GM18498 (cell line): ENCODE results near the gene C11orf21.

Experiments
- ATAC-seq: cut with Tn5 transposase; IDR thresholded peaks from one replicate; pipeline ENCODE4 v1.9.1; 2021; ENCODE audit warnings: mild to moderate bottlenecking, moderate library complexity; ENCODE audit not compliant: unreplicated experiment

Gene C11orf21

DNA sequence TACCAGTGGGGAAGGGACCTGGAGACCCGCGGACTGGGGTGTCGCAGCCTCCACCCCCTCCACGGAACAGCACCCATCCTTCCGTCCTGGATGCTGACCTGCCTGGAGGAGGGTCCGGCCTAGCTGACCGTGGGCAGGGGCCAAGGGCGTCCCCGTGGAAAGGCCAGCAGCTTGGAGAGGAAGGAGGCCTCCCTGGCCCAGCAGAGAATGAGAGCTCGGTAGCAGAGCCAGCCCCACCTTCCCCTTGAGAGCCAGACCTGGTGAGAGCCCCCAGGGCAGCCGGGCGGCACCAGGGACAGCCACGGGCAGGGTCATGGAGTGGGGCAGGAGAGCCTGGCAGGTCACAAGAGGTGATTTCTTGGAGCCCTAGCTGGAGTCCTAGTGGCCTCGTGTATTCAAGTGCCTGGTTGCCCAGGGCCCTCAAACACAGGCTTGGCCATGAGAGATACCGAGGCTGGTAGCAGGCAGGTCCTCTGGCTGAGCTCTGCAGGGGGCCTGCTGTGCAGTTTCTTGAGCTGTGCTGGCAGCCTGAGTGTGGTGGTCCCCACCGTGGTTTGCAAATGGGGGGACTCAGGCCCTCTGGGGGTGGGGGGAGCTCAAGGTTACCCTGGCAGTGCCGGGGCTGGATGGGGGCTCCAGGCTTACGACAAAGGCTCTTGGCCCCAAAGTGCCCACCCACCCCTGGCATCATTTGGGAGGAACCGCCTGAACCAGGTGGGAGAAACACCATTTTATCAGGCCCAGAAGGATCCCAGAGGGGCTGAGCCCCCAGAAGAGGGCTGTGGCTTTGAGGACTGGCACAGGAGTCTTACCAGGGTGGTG is 7.7 kb upstream of the C11orf21 start:
- no peak for ATAC-seq

GRCh38 chr11:2308713-2309112 is 7.0 kb upstream of the C11orf21 start:
- no peak for ATAC-seq

DNA sequence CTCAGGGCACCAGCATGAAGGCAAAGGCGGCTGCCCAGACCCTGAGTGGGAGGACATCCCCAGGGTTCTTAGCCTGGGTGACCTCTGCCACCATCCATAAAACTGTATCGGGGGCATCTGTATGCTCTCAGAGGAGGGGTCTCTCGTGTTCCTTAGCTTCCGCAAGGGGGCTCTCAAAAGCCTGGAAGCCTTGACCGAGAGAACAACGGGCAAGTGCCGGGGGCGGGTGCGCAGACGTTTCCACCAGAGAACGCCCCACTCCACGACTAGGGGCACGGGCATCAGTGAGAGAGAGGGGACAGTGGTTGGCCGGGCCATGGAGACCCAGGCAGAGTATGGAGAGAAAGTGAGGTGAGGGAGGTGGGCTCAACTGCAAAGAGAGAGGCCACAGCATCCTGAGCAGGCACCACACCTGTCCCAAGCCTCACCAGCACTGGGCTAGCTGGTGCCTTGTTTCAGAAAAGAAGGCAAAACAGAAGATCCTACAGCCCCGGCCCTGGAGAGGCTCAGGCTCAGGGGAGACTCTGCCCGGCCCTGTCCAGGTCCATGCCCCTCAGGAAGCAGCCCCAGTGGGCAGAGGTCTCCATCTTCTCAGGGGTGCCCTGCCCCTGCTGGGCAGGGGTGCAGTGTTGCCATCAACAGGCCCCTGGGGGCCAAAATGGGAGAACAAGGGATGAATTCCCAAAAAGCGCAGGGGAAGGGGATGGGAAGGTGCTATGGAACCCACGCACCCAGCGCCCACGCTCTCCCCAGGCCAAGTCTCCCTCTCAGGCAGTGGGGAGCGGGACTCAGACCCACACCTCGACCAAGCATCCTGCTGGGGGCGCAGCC is 6.0 kb upstream of the C11orf21 start:
- ATAC-seq = no peak

- no peak for ATAC-seq
These were observed 5.3 kb upstream of the C11orf21 start for GRCh38 chr11:2306877-2307500.

DNA sequence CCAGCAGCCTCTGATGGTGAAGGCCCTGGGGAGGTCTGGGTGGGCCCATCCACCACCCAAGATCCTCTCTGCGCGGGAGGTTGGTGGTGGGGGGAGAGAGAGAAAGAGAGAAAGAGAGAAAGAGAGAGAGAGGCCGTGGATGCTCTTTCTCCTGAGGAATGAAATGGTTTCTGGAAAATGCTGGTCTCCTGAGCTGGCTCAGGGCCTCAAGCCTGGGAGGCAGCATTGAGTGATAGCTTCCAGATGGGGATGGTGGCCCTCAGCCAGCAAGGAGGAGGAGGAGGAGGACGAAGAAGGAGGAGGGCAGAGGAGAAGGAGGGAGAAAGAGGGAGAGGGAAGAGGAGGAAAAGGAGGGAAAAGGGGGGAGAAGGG is 4.7 kb upstream of the C11orf21 start:
- ATAC-seq = no peak

DNA sequence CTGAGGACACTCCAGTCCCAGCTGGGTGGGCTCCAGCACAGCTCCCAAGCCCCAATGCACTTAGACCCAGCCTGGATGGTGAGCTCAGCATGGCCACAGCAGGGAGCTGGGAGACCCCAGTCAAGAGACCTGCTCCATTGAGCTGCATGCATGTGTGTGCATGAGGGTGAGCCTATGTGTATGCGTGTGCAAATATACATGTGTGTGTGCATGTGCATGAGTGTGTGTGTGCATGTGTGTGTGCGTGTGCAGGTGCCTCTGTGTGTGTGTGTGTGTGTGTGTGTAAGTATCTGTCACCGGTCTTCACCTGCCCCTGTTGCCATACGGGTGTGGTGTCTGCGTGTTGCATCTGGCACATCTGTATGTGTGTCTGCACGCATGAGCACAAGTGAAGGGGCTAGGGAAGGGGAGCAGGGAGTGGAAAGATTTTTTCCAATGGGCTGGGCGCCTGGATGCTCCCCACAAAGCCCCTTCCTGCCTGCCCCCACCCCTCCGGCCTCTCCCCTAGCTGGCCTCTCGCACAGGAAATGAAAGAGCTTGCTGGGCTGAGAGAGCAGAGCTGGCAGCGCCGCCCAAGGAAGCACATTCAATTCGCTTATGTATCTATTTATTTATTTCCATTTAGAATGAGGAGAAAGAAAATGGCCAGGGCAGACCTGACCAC is 4.2 kb upstream of the C11orf21 start:
- ATAC-seq = no peak

- no peak for ATAC-seq
These were observed 3.5 kb upstream of the C11orf21 start for GRCh38 chr11:2305140-2305778.

DNA sequence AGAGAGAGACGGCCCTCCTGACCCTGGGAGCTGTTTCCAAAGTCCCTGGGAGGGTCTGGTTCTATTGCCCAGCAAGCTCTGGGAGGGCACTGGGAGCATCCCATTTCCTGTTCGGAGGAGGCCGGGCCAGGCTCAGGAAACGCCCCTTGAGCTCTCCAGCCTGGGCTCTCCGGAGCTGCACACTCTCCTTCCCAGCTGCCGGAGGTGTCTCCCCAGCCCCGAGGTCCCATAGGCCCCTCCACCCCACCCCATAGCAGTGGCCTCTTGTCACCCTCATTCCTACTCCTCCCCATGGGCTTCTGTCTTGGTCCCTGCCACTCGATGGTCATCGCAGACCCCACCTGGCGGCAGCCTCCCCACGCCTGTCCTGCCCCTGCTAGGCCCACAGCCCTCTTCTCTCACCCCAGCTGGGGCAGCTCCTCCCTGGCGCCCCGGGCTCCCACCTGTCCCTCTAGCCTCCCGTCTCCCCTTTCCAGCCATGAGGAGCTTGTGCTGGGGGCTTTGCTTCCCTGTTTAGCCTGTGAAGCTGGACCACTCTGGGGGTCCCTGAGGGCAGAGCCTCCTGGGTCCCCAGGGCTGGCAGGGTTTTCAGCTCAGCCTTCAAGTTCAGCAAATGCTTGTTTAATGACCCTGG is 2.9 kb upstream of the C11orf21 start:
- ATAC-seq = no peak

DNA sequence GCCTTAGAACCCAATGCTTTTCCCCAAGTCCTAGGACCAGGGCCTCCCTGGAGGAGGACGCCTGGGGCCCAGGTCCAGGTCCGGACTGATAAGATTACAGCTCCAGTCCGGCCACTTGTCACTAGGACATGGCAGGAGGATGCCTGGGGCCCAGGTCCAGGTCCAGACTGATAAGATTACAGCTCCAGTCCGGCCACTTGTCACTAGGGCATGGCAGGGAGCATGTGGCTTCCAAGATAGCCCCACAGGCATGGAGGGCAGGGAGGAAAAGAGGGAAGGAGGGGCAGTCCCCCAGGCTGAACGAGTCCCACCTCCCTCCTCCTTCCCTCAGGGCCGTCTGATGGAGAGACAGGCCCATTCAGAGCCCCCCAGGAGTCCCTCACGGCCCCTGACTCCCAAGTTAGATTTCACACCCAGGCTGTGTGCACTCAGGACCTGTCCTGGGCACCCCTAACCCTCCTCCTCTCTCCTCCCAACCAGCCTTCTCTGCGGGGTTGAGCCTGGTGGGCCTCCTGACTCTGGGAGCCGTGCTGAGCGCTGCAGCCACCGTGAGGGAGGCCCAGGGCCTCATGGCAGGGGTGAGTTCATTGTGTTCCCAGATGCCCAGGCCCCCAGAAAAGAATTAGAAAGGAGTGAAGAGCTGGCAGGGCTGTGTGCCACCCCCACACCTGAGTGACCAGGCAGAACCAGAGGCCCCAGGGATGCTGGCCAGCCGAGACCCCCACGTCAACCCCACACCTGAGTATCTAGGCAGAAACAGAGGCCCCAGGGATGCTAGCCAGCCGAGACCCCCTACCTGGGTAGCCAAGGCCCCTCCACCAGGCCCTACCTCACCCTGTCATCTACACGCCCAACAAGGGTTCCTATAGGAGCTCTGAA is 2.1 kb upstream of the C11orf21 start:
- no peak for ATAC-seq

DNA sequence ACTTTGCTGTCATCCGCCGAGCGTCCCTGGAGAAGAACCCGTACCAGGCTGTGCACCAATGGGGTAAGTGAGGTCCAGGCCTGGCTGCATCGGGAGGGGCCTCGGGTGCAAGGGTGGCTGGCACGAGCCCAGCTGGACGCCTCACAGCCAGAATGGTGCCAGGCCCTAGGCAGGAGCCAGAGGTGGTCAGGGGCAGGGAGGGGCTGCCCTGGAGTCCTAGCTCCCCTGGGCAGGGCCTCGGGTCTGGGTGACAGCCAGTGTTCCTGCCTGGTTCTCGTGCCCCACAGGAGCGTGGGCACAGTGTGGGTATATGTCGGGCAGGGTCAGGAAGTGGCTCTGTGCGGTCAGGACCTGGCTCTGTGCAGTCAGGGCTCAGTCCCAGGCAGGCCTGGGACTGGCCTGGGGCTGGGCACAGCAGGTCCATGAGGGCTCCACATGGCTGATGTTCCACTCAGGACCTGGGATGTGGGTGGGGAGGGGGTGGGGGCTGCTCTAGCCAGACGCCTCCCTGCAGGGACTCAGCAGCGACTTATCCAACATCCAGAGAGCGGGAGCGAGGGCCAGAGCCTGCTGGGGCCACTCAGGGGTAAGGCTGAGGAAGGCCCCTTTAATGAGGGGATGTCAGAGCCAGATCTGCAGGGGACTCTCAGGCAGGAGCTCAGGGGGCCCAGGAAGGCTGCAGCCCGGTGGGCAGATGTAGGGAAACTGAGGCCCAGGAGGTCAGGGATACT is 1.3 kb upstream of the C11orf21 start:
- no peak for ATAC-seq

DNA sequence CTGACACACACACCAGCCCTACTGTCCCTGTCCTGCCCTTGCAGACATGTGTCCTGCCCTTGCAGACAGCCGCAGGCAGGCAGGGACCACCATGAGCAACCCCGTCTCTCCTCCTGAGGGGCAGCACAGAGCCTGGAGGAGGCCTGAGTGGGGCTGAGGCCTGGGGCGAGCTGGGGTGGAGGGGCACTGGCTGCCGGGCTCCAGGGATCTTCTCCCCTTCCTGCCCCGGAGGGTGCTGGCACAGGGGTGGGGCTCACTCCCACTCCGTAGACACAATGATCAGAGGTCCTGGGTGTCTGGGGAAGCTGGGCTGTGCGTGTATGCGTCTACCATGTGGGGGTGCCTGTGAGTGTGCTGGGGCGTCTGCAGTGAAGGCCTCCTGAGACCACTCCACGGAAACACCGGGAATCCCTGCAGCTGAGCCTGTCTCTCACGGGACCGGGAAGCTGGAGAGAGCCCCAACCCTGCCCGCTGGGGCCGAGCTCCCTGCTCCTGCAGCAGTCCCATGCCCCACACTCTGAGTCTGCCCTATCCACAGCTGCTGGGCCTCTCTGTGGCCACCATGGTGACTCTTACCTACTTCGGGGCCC is 683 bp upstream of the C11orf21 start:
- peak; percentile 3 for ATAC-seq

- ATAC-seq = no peak
These were observed 635 bp downstream of the C11orf21 start for GRCh38 chr11:2300936-2301630.

DNA sequence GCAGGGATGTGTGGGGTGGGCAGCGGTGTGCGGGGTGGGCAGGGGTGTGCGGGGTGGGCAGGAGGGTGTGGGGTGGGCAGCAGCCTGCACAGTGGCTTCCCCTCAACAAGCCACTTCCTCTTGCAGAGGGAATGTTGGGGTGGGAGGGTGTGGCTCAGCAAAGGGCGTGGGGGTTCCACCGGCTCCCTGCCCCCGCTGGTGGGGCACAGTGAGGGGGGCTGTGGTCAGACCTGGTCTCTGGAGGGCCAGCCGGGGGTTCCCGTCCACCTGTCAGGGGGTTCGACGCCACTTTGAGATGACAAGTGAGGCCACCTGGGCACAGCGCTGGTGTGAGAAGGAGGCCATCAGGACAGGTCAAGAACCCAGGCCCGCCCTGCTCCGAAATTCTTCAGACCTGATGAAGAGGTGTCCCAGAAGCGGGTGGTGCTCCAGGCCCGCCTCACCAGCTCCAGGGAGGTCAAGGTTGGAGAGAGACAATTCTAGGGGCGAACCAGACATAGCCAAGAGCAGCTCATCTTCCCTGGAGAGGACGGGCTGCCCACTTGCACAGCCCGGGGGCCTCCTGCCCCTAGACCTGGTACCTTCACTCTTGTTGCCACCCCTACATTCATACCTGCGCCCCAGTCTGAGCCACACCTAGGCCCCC is 1.3 kb downstream of the C11orf21 start:
- no peak for ATAC-seq

DNA sequence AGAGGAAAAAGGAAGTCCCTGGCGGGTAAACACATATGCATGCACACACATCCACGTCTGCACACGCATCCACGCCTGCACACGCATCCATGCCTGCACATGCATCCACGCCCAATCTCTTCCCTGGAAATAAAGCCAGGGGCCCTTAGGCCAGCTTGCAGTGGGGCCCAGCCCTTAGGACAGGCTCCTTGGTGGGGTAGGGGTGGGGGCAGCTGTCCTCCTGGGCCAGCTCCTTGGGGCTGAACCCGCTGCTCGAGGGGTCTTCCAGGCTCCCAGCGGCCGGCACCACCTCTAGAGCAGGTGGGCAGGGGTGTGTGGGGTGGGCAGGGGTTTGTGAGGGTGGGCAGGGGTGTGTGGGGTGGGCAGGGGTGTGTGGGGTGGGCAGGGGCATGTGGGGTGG is 1.9 kb downstream of the C11orf21 start:
- no peak for ATAC-seq

GRCh38 chr11:2298795-2299761 is 2.6 kb downstream of the C11orf21 start:
- ATAC-seq = no peak
